GM19395 (cell line): ENCODE results near the gene HLF.

Experiments used
- ATAC-seq: cut with Tn5 transposase; IDR thresholded peaks from one replicate; pipeline ENCODE4 v1.9.1; 2021; ENCODE audit warnings: mild to moderate bottlenecking, moderate library complexity; ENCODE audit not compliant: unreplicated experiment

The HLF gene

GRCh38 chr17:55264645-55265298 is at the start of gene HLF:
Gene HLF, plus strand, starts transcription at chr17:55264960. Its CDS starts 525 bp downstream, at chr17:55265485.
- ATAC-seq, result peak; percentile 89

GRCh38 chr17:55215711-55216110 is 49.0 kb upstream of the HLF start:
- ATAC-seq, result no peak

GRCh38 chr17:55216888-55217287 is 47.9 kb upstream of the HLF start:
- ATAC-seq, result no peak

- ATAC-seq, result no peak
Measured at GRCh38 chr17:55219459-55219858, 45.3 kb upstream of the HLF start.

- no peak for ATAC-seq
Measured at GRCh38 chr17:55219934-55220333, 44.8 kb upstream of the HLF start.

GRCh38 chr17:55223524-55223923 is 41.2 kb upstream of the HLF start:
- no peak for ATAC-seq

- ATAC-seq, result no peak
Measured at GRCh38 chr17:55224746-55225145, 40.0 kb upstream of the HLF start.

GRCh38 chr17:55225237-55225636 is 39.5 kb upstream of the HLF start:
- ATAC-seq, result no peak

- no peak for ATAC-seq
Measured at GRCh38 chr17:55228683-55229192, 36.0 kb upstream of the HLF start.

GRCh38 chr17:55229276-55229675 is 35.5 kb upstream of the HLF start:
- no peak for ATAC-seq

GRCh38 chr17:55230716-55231115 is 34.0 kb upstream of the HLF start:
- ATAC-seq, result no peak

GRCh38 chr17:55233840-55234239 is 30.9 kb upstream of the HLF start:
- ATAC-seq, result no peak

GRCh38 chr17:55236316-55236715 is 28.4 kb upstream of the HLF start:
- ATAC-seq, result no peak

- no peak for ATAC-seq
Measured at GRCh38 chr17:55237268-55237667, 27.5 kb upstream of the HLF start.

GRCh38 chr17:55237841-55238178 is 26.9 kb upstream of the HLF start:
- ATAC-seq, result peak; percentile 3

- peak; percentile 92 for ATAC-seq
Measured at GRCh38 chr17:55238179-55238930, 26.4 kb upstream of the HLF start.

- peak; percentile 36 for ATAC-seq
Measured at GRCh38 chr17:55238931-55239297, 25.8 kb upstream of the HLF start.

- ATAC-seq, result no peak
Measured at GRCh38 chr17:55241097-55241496, 23.7 kb upstream of the HLF start.

GRCh38 chr17:55242476-55242875 is 22.3 kb upstream of the HLF start:
- no peak for ATAC-seq

GRCh38 chr17:55245986-55246385 is 18.8 kb upstream of the HLF start:
- ATAC-seq, result no peak

GRCh38 chr17:55246583-55246982 is 18.2 kb upstream of the HLF start:
- no peak for ATAC-seq

GRCh38 chr17:55248077-55248476 is 16.7 kb upstream of the HLF start:
- no peak for ATAC-seq
